Measurements from ENCODE around the gene TTC39B.

DNA sequence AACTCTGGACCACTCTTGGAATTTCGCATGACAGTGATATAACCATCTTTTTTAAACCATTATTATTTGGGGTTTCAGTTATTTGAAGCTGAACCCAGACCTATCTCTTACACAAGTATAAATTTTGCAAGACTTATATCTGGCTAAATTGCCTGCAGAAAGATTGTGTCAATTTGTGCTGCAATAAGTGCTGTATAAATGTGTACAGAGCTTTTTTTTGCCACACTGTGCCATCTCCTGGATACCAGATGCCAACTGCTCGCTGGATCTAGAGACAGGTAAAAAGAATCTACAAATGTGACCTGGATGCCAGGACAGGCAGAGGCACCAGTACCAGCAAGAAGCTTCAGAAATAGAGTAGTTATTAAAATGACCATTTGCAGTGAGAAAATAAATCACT lies 25.9 kb upstream of the TTC39B start:
- TF ChIP-seq, protein P1, sequence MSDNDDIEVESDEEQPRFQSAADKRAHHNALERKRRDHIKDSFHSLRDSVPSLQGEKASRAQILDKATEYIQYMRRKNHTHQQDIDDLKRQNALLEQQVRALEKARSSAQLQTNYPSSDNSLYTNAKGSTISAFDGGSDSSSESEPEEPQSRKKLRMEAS (IDR thresholded peaks at IDR 0.05; ENCODE audit: insufficient read depth, insufficient read length), result no peak
- TF ChIP-seq, protein P2, sequence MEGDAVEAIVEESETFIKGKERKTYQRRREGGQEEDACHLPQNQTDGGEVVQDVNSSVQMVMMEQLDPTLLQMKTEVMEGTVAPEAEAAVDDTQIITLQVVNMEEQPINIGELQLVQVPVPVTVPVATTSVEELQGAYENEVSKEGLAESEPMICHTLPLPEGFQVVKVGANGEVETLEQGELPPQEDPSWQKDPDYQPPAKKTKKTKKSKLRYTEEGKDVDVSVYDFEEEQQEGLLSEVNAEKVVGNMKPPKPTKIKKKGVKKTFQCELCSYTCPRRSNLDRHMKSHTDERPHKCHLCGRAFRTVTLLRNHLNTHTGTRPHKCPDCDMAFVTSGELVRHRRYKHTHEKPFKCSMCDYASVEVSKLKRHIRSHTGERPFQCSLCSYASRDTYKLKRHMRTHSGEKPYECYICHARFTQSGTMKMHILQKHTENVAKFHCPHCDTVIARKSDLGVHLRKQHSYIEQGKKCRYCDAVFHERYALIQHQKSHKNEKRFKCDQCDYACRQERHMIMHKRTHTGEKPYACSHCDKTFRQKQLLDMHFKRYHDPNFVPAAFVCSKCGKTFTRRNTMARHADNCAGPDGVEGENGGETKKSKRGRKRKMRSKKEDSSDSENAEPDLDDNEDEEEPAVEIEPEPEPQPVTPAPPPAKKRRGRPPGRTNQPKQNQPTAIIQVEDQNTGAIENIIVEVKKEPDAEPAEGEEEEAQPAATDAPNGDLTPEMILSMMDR (IDR thresholded peaks at IDR 0.05; ENCODE audit: extremely low read depth in 1 of 2, insufficient read depth in 1 of 2, low read depth in 1 of 2, low read length in 2 of 2), result no peak
- TF ChIP-seq POLR2A (IDR thresholded peaks at IDR 0.05; ENCODE audit: low read depth, low read length), result no peak
- TF ChIP-seq FOS (IDR thresholded peaks at IDR 0.05; ENCODE audit: borderline replicate concordance, insufficient read depth, low read length), result no peak
- TF ChIP-seq POLR2AphosphoS5 (IDR thresholded peaks at IDR 0.05; ENCODE audit: insufficient read depth, low read depth, low read length), result no peak
- TF ChIP-seq MYC (IDR thresholded peaks at IDR 0.05; ENCODE audit: low read depth, low read length), result no peak

Data from endothelial cell of umbilical vein (primary cell).